Measurements from ENCODE around the gene TMEM163.

TMEM163 gene

DNA sequence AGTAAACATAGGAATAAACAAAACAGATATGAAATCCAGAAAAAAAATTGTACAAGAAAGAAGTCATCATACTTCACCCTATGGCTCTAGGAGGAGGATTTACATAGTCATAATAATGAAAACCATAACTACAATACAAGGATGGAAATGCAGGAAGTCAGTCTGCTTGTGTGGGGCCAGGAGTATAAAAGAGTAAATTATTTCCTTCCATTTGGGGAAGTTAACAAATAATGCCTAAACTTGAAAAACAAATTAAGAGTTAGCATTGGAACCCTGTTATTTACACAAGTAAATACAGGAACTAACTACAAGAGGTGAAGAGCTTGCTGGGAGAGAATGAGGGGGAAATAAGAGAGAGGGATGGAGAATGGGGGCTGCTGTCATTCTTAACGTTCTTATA, 15.4 kb downstream of the TMEM163 start:
- DNase-seq (ENCODE audit: low read depth in 2 of 2) = no peak
- TF ChIP-seq, protein P1, sequence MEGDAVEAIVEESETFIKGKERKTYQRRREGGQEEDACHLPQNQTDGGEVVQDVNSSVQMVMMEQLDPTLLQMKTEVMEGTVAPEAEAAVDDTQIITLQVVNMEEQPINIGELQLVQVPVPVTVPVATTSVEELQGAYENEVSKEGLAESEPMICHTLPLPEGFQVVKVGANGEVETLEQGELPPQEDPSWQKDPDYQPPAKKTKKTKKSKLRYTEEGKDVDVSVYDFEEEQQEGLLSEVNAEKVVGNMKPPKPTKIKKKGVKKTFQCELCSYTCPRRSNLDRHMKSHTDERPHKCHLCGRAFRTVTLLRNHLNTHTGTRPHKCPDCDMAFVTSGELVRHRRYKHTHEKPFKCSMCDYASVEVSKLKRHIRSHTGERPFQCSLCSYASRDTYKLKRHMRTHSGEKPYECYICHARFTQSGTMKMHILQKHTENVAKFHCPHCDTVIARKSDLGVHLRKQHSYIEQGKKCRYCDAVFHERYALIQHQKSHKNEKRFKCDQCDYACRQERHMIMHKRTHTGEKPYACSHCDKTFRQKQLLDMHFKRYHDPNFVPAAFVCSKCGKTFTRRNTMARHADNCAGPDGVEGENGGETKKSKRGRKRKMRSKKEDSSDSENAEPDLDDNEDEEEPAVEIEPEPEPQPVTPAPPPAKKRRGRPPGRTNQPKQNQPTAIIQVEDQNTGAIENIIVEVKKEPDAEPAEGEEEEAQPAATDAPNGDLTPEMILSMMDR (IDR thresholded peaks at IDR 0.05; ENCODE audit: low read depth, low read length) = no peak
- H3K4me3 ChIP-seq (replicated peaks in 1 of 2; ENCODE audit: low read depth in 2 of 2, low read length in 2 of 2) = no peak overlapping the region

DNA sequence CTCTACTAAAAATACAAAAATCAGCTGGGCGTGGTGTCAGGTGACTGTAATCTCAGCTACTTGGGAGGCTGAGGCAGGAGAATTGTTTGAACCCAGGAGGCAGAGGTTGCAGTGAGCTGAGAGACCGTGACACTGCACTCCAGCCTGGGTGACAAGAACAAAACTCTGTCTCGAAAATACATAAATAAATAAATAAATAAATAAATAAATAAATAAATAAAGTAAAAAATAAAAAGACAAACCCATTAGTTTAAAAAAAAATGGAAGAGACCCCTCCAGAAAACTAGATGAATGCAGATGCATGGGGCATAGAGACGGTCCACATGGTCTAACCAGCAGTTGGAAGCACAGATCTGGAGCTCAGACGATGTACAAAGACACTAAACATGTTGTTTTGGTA, 18.1 kb downstream of the TMEM163 start:
- TF ChIP-seq, protein P1 (IDR thresholded peaks at IDR 0.05; ENCODE audit: low read depth, low read length) = no peak
- no peak overlapping the region for H3K4me3 ChIP-seq (replicated peaks in 1 of 2; ENCODE audit: low read depth in 2 of 2, low read length in 2 of 2)
- DNase-seq (ENCODE audit: low read depth in 2 of 2) = no peak

DNA sequence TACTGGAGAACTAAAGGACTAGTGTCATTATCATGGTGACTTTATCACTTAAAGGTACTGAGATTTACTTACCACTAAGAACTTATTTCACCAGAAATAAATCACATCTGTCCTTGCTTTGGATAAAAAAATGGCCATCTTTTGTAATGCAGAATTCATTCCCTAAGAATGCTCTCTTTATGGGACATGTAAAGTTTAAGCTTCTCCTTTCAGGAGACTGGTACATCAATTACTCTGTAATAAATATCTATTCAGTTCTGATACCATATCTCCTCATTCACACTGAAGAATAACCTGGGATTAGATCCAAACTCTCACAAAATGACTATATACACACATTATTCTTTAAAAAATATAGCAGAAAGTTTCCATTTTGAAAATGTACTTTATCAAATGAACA, 24.4 kb downstream of the TMEM163 start:
- TF ChIP-seq, protein P1 (IDR thresholded peaks at IDR 0.05; ENCODE audit: low read depth, low read length) = no peak

DNA sequence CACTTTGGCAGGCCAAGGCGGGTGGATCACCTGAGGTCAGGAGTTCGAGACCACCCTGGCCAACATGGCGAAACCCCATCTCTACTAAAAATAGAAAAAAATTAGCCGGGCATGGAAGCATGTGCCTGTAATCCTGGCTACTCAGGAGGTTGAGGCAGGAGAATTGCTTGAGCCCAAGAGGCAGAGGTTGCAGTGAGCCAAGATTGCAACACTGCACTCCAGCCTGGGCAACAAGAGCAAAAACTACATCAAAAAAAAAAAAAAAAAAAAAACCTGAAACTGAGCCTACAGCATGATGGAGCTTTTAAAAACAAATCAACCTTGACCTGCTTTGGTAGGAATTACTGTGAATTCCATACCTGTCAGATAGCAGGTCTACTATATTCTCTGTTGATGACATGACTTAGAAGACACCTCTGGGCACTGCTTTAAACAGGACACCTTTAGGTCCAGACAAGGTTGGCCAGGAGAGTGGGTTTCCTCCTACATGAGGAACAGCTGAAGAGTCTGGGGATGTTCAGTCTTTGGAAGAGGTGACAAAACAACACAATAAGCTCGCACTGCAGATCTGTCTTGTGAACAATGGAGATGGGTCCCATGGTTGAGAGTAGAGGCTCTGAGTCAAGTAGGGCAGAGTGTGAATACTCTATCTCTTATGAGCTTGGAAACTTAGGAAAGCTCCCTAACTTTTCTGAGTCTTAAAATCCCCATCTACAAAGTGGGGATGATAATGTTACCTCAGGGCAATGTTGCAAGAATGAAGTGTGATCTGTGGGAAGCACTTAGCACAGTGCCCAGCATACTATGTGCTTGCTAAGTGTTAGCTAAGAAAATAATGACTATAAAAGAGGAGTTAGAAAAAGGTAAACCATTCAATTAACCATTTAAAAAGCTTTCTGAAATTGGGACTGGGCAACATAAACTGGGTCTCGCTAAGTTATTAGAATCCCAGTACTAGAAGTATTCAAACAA, 25.2 kb downstream of the TMEM163 start:
- no peak overlapping the region for H3K4me3 ChIP-seq (replicated peaks in 1 of 2; ENCODE audit: low read depth in 2 of 2, low read length in 2 of 2)
- TF ChIP-seq, protein P1 (IDR thresholded peaks at IDR 0.05; ENCODE audit: low read depth, low read length) = no peak
- no peak for DNase-seq (ENCODE audit: low read depth in 2 of 2)

More for the DNA sequence above, 24.4 kb downstream of the TMEM163 start:
- DNase-seq (ENCODE audit: low read depth in 2 of 2) = no peak
- no peak overlapping the region for H3K4me3 ChIP-seq (replicated peaks in 1 of 2; ENCODE audit: low read depth in 2 of 2, low read length in 2 of 2)

DNA sequence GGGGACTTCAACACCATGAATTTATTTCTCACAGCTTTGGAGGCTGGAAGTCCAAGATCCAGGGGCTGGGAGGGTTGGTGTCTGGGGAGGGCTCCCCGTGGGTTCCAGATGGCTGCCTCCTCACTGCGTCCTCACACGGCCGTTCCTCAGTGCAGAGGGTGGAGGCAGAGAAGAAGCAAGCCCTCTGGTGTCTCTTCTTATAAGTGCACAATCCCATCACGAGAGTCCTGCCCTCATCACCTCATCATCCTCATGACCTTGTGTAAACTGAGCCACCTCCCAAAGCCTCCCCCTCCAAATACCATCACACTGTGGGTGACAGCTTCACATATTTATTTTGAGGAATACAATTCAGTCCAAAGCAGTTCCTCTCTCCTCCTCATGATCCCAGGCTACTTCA, 26.3 kb downstream of the TMEM163 start:
- H3K4me3 ChIP-seq (replicated peaks in 1 of 2; ENCODE audit: low read depth in 2 of 2, low read length in 2 of 2) = no peak overlapping the region
- DNase-seq (ENCODE audit: low read depth in 2 of 2) = no peak
- TF ChIP-seq, protein P1 (IDR thresholded peaks at IDR 0.05; ENCODE audit: low read depth, low read length) = no peak

DNA sequence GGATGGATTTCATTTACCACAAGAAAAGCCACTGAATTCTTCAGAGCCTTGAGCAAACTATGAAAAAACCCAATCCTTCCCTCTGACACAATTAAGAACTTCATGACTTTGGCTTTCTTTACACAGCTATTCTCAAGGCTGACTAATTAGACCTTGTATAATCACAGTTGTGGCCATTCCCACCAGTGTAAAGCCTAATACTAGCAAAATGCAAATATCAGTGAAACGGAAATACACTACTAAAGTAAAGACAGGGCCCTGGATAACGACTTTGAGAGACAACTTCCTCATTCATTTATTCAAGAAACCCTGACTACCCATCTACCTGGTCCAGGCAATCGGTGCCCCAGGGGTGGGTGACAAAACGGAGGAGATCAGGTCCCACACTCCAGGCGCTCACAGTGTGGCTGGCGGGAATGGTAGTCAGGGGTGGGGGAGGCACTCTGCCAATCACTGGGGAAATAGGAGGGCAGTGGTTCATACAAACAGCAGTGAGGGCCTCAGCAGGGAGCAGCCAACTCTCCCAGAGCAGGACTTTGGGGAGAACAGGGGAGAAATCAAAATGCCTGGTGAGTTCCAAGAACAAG, 28.1 kb downstream of the TMEM163 start:
- DNase-seq (ENCODE audit: low read depth in 2 of 2) = no peak
- no peak overlapping the region for H3K4me3 ChIP-seq (replicated peaks in 1 of 2; ENCODE audit: low read depth in 2 of 2, low read length in 2 of 2)
- TF ChIP-seq, protein P1 (IDR thresholded peaks at IDR 0.05; ENCODE audit: low read depth, low read length) = no peak
